Vagina (tissue), 2 donors: ENCODE results near the gene TMEM144.

ENCODE experiments used
- CTCF ChIP-seq, 3 experiments: fragments of 450-650 bp in 2 of 3; fragments of 200-600 bp in 1 of 3; sonication (generic) in 1 of 3; IDR thresholded peaks; one replicate each; pipeline ENCODE4 v1.5.1; 2017 to 2019; ENCODE audit warnings: antibody characterized with exemption in 3 of 3, mild to moderate bottlenecking in 2 of 3, moderate library complexity in 2 of 3
- POLR2A ChIP-seq, 2 donors: fragments of 450-650 bp; IDR thresholded peaks; one replicate each; pipeline ENCODE4 v1.6.1; 2017; ENCODE audit warnings: antibody characterized with exemption in 2 of 2, mild to moderate bottlenecking in 2 of 2, moderate library complexity in 2 of 2
- POLR2AphosphoS5 ChIP-seq, 2 donors: sonication (generic); formaldehyde crosslinking; IDR thresholded peaks; one replicate each; pipeline ENCODE4 v1.9.0; 2017; ENCODE audit warnings: antibody characterized with exemption in 2 of 2, mild to moderate bottlenecking in 2 of 2, low read depth in 1 of 2; ENCODE audit not compliant: insufficient read depth in 1 of 2

- no peak for TF ChIP-seq CTCF (IDR thresholded peaks at IDR 0.05)
- TF ChIP-seq POLR2AphosphoS5 (IDR thresholded peaks at IDR 0.05; ENCODE audit: insufficient read depth in 1 of 2, low read depth in 1 of 2), result no peak
- TF ChIP-seq POLR2A (IDR thresholded peaks at IDR 0.05), result no peak
Observed at GRCh38 chr4:158203436-158203835, 6.8 kb upstream of the TMEM144 start.
